HG02885 (cell line): ENCODE results near the gene NOC4L.
A peak's percentile ranks its signal among the peaks of the same experiment; 100 is the strongest.

Source experiments
- ATAC-seq: cut with Tn5 transposase; IDR thresholded peaks from one replicate; pipeline ENCODE4 v1.9.1; 2021; ENCODE audit warnings: mild to moderate bottlenecking; ENCODE audit not compliant: unreplicated experiment, poor library complexity

The NOC4L gene

GRCh38 chr12:132178801-132179401 is 34.6 kb downstream of the NOC4L start:
- no peak for ATAC-seq

GRCh38 chr12:132179431-132180362 is 35.4 kb downstream of the NOC4L start:
- ATAC-seq: no peak

GRCh38 chr12:132180648-132181546 is 36.6 kb downstream of the NOC4L start:
- ATAC-seq: no peak

GRCh38 chr12:132181570-132182200 is 37.4 kb downstream of the NOC4L start:
- ATAC-seq: no peak

GRCh38 chr12:132182206-132182710 is 38.0 kb downstream of the NOC4L start:
- ATAC-seq: no peak

GRCh38 chr12:132182711-132183365 is 38.6 kb downstream of the NOC4L start:
- no peak for ATAC-seq

- no peak for ATAC-seq
Measured at GRCh38 chr12:132185705-132186104, 41.4 kb downstream of the NOC4L start.

GRCh38 chr12:132186208-132186856 is 42.1 kb downstream of the NOC4L start:
- no peak for ATAC-seq

GRCh38 chr12:132186857-132187620 is 42.8 kb downstream of the NOC4L start:
- ATAC-seq: no peak

- no peak for ATAC-seq
Measured at GRCh38 chr12:132187646-132188450, 43.6 kb downstream of the NOC4L start.

GRCh38 chr12:132188451-132188901 is 44.2 kb downstream of the NOC4L start:
- ATAC-seq: no peak

GRCh38 chr12:132188916-132189325 is 44.7 kb downstream of the NOC4L start:
- no peak for ATAC-seq

GRCh38 chr12:132189378-132190011 is 45.2 kb downstream of the NOC4L start:
- ATAC-seq: peak; percentile 92

- peak; percentile 26 for ATAC-seq
Measured at GRCh38 chr12:132190012-132190755, 45.9 kb downstream of the NOC4L start.

- no peak for ATAC-seq
Measured at GRCh38 chr12:132190834-132191500, 46.7 kb downstream of the NOC4L start.
